ENCODE results near the gene ZSWIM6. TPM values are rescaled to one million over a fixed set of nuclear protein-coding genes. Genes with fewer than 3 reads are reported as not detected.

The ZSWIM6 gene
- total RNA-seq, 2 experiments from 2014 or later, result 0.06 to 0.17 TPM

DNA sequence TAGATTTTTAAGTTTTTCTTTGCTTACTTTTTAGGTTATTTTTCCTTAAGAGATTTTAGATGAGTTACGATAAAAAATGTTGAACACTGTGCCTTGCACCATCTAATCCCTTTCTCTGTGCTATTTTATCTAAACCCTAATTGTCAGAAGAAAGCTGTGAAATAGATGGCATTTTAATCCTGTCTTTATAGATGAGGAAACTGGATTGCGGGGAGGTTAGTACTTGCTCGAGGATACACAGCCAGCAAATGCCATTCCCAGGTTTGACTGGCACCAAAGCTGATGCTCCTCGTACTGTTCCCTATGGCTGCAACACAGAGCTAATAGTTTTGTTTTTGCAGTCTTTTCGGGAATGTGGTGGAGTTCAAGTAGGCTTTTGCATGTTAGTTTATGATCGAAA is 82.7 kb downstream of the ZSWIM6 start:
- Histone ChIP-seq H3K27ac (ENCODE audit: low read depth, low read length, poor library complexity, severe bottlenecking) (no peak overlapping the region), H3K36me3 (ENCODE audit: insufficient read depth, low read length) (no peaks in the 10 kb centered on the region), H3K9me2 (ENCODE audit: insufficient read depth, low read length) (no peaks in the 10 kb centered on the region), H3K79me2 (ENCODE audit: insufficient read depth, low read depth, low read length) (no peaks in the 10 kb centered on the region), H4K20me1 (ENCODE audit: insufficient read depth, low read length) (no peaks in the 10 kb centered on the region), H3K4me3 (ENCODE audit: low read depth, low read length, poor library complexity, severe bottlenecking) (no peak overlapping the region), H3K9me3 (ENCODE audit: low read length) (no peaks in the 10 kb centered on the region), H2AFZ (ENCODE audit: low read length) (no peak overlapping the region), H3K4me1 (ENCODE audit: insufficient read depth, low read length, poor library complexity, severe bottlenecking) (no peaks in the 10 kb centered on the region), H3K4me2 (ENCODE audit: low read length) (no peak overlapping the region)
- intact Hi-C loops (cut with micrococcal nuclease; ENCODE audit: unreplicated experiment), result no loop called here
- ChIA-PET CTCF (ENCODE audit: unreplicated experiment) (no interaction called here), POLR2A (interaction anchor here (0.6 kb wide), 1 partner anchor 418 kb away, joined by 3 read pairs; no protein-coding TSS in a partner anchor)
- BruUV-seq (replicated peaks), result no TSS peak
- DNase-seq (ENCODE audit: low spot score), result no peak
- TF ChIP-seq, protein P1, sequence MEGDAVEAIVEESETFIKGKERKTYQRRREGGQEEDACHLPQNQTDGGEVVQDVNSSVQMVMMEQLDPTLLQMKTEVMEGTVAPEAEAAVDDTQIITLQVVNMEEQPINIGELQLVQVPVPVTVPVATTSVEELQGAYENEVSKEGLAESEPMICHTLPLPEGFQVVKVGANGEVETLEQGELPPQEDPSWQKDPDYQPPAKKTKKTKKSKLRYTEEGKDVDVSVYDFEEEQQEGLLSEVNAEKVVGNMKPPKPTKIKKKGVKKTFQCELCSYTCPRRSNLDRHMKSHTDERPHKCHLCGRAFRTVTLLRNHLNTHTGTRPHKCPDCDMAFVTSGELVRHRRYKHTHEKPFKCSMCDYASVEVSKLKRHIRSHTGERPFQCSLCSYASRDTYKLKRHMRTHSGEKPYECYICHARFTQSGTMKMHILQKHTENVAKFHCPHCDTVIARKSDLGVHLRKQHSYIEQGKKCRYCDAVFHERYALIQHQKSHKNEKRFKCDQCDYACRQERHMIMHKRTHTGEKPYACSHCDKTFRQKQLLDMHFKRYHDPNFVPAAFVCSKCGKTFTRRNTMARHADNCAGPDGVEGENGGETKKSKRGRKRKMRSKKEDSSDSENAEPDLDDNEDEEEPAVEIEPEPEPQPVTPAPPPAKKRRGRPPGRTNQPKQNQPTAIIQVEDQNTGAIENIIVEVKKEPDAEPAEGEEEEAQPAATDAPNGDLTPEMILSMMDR (conservative IDR thresholded peaks at IDR 0.05; ENCODE audit: low read length), result no peak

DNA sequence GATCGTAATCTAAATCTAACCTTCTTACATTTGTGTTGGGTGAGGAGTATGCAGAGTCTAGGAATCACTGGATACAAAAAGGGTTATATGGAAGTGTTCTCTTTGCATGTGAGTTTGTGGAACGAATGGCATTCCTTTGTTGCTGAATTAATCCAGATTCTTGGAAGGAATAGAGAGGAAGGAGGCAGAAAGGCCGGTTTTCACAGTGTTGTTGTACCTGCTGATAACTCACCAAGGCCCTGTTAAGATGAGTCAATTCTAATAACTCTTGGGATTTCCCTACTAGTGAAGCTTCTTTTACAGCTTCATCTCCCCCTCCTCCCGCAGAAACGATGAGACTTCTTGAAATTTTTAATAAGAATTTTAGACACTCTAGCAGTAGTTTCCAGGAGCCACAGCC is 84.0 kb downstream of the ZSWIM6 start:
- Histone ChIP-seq H2AFZ (ENCODE audit: low read length) (no peak overlapping the region), H3K36me3 (ENCODE audit: insufficient read depth, low read length) (no peaks in the 10 kb centered on the region), H3K4me3 (ENCODE audit: low read depth, low read length, poor library complexity, severe bottlenecking) (no peak overlapping the region), H4K20me1 (ENCODE audit: insufficient read depth, low read length) (no peaks in the 10 kb centered on the region), H3K79me2 (ENCODE audit: insufficient read depth, low read depth, low read length) (no peaks in the 10 kb centered on the region), H3K4me1 (ENCODE audit: insufficient read depth, low read length, poor library complexity, severe bottlenecking) (no peaks in the 10 kb centered on the region), H3K4me2 (ENCODE audit: low read length) (no peak overlapping the region), H3K9me2 (ENCODE audit: insufficient read depth, low read length) (no peaks in the 10 kb centered on the region), H3K27ac (ENCODE audit: low read depth, low read length, poor library complexity, severe bottlenecking) (no peak overlapping the region), H3K9me3 (ENCODE audit: low read length) (no peaks in the 10 kb centered on the region)
- ChIA-PET POLR2A (no interaction called here), CTCF (ENCODE audit: unreplicated experiment) (no interaction called here)
- BruUV-seq (replicated peaks), result no TSS peak
- intact Hi-C loops (cut with micrococcal nuclease; ENCODE audit: unreplicated experiment), result no loop called here
- DNase-seq (ENCODE audit: low spot score), result no peak
- TF ChIP-seq, protein P1 (conservative IDR thresholded peaks at IDR 0.05; ENCODE audit: low read length), result no peak
- TF ChIP-seq EZH2phosphoT487 (IDR thresholded peaks at IDR 0.05; ENCODE audit: borderline replicate concordance, low read depth, low read length), result no peak

DNA sequence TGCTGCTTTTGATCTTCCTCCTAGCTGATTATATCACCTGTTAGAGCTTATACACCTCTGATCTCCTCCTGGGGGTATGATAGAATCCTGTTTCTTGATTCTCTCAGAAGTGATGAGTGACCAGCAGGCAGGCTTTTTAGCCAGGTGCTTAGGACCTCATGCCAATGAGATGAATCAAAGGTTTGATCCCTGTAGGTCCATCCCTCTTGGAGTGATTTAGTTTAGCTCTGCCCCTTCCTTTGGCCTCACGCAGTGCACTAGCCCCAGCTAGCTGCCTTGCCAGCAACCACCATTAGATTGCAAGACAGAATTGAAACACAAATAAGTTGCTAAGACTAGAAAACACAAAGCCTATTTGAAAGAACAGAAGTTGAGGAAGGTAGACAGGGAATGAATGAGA is 84.4 kb downstream of the ZSWIM6 start:
- TF ChIP-seq, protein P1 (conservative IDR thresholded peaks at IDR 0.05; ENCODE audit: low read length), result no peak
- TF ChIP-seq EZH2phosphoT487 (IDR thresholded peaks at IDR 0.05; ENCODE audit: borderline replicate concordance, low read depth, low read length), result no peak
- Histone ChIP-seq H3K9me2 (ENCODE audit: insufficient read depth, low read length) (no peaks in the 10 kb centered on the region), H3K4me2 (ENCODE audit: low read length) (no peak overlapping the region), H3K4me3 (ENCODE audit: low read depth, low read length, poor library complexity, severe bottlenecking) (no peak overlapping the region), H3K79me2 (ENCODE audit: insufficient read depth, low read depth, low read length) (no peaks in the 10 kb centered on the region), H3K9me3 (ENCODE audit: low read length) (no peaks in the 10 kb centered on the region), H2AFZ (ENCODE audit: low read length) (no peak overlapping the region), H4K20me1 (ENCODE audit: insufficient read depth, low read length) (no peaks in the 10 kb centered on the region), H3K36me3 (ENCODE audit: insufficient read depth, low read length) (no peaks in the 10 kb centered on the region), H3K4me1 (ENCODE audit: insufficient read depth, low read length, poor library complexity, severe bottlenecking) (no peaks in the 10 kb centered on the region), H3K27ac (ENCODE audit: low read depth, low read length, poor library complexity, severe bottlenecking) (no peak overlapping the region)
- no peak for DNase-seq (ENCODE audit: low spot score)
- intact Hi-C loops (cut with micrococcal nuclease; ENCODE audit: unreplicated experiment), result no loop called here
- no TSS peak for BruUV-seq (replicated peaks)
- CTCF ChIA-PET (ENCODE audit: unreplicated experiment), result no interaction called here
- POLR2A ChIA-PET, result no interaction called here
